Measurements from ENCODE around the gene GPR39.

GRCh38 chr2:132391378-132391777, 25.2 kb upstream of the GPR39 start:
- TF ChIP-seq POLR2A (IDR thresholded peaks at IDR 0.05): no peak
- TF ChIP-seq, protein P1, sequence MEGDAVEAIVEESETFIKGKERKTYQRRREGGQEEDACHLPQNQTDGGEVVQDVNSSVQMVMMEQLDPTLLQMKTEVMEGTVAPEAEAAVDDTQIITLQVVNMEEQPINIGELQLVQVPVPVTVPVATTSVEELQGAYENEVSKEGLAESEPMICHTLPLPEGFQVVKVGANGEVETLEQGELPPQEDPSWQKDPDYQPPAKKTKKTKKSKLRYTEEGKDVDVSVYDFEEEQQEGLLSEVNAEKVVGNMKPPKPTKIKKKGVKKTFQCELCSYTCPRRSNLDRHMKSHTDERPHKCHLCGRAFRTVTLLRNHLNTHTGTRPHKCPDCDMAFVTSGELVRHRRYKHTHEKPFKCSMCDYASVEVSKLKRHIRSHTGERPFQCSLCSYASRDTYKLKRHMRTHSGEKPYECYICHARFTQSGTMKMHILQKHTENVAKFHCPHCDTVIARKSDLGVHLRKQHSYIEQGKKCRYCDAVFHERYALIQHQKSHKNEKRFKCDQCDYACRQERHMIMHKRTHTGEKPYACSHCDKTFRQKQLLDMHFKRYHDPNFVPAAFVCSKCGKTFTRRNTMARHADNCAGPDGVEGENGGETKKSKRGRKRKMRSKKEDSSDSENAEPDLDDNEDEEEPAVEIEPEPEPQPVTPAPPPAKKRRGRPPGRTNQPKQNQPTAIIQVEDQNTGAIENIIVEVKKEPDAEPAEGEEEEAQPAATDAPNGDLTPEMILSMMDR (IDR thresholded peaks at IDR 0.05): no peak

All from Peyer's patch (tissue), 4 donors.